Left forelimb (tissue), 1 donor: ENCODE data around the gene KAZN.

Experiments used
- DNase-seq: peaks from one replicate; pipeline ENCODE4 v3.0.0-alpha.2; 2018; ENCODE audit warnings: low spot score

Gene KAZN

DNA sequence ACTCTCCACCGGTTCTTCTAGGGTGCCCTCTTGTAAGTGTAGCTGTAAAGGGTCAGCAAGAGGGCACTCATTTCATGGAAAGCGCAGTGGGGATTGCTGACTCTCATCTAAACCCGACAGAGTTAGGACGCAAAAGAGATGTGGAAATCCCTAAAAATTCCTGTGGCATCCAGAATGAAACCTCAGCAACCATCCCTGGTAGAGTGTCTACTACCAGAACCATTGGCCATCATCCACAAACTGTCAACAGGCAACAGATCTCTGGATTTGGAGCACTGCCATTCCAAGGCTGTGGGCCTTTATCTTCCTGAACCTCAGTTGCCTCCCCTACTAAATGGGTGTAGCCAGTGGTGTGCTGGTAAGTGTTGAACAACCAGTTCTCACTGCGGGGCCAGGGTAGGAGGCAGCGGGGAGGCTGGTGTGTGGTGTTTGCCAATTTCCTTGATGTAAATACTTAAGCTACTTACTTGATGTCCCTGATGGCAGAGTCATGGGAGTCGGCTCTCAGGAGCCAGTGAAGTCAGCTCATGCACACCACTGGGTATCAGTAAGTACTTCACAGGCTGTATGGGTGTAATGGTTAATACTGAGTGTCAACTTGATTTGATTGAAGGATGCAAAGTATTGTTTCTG is 195.8 kb downstream of the KAZN start:
- no peak for DNase-seq

DNA sequence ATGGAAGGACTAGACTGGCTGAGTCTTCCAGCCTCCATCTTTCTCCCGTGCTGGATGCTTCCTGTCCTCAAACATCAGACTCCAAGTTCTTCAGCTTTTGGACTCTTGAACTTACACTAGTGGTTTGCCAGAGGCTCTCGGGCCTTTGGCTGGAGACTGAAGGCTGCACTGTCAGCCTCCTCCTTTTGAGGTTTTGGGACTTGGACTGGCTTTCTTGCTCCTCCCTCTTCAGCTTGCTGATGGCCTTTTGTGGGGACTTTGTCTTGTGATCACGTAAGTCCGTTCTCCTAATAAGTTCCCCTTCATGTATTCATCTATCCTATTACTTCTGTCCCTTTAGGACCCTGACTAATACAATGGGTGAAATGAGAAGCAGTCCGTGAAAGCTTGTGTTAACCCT is 196.4 kb downstream of the KAZN start:
- DNase-seq: no peak

DNA sequence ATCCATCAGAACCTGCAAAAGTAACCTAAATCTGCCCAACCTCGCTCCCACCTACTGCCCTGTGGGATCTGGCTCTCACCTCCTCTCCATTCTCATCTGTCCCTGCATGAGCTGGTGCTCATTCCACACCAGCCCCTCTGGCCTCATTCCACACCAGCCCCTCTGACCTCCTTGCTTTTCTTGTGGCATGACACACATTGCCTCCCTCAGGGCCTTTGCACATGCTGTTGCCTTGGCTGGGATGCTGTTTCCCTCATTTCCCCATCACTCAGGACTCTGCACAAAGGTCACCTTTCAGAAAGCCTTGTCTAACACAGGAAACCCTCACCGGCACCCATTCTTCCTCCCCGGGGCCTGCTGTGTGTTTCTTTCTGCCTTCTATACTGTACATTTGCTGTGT is 197.1 kb downstream of the KAZN start:
- DNase-seq: no peak

DNA sequence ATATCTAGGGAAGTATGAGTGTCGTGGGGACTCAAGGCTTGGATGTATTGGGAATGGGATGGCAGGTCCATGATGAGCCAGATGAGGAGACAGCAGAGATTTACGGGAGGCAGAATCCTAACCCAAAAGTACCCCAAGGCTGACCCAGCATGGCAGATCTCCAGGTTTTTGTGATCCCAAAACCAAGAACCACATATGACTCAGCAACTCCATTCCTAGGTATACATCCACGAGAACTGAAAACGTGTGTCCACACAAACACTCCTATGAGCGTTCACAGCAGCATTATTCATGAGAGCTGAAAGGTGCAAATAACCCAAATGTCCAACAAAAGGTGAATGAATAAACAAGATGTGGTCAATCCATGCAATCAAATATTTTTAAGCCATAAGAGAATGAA is 201.5 kb downstream of the KAZN start:
- no peak for DNase-seq

- DNase-seq: no peak
Observed at GRCh38 chr1:14800500-14801076, 202.1 kb downstream of the KAZN start.

DNA sequence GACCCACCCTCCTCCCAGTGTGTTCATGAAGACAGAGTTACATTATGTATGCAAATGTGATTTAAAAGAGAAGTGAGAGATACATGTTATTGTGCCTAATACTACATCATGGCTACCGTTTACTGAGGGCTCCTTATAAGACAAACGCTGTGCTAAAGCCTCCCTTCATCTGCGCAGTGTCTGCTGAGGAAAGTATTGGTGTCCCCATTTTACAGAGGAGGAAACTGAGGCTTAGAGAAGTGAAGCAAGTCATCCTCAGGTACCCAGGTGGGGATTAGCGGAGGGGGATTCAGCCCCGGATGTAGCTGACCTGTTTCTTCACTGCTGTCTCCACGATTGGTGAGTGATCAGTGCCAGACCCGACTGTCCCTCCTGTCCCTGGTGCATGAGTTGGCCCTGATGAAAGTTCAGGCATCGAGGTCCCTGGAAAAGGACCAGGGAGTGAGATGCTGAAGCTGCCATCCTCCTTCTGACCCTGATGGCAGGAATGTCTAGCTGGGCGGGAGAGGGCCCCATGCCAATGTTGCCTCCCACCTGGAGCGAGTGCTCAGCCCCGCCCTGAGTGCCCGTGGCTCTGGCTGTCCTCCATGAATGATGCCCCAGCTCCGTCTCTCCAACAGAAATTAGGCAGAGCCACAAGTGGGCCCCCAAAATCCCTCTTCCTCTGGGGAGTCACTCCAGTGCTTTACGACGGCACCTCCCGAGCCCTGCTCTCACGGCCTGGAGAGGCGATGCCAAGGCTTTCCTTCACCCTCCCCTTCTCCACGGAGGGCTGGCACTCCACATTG is 204.7 kb downstream of the KAZN start:
- no peak for DNase-seq

DNA sequence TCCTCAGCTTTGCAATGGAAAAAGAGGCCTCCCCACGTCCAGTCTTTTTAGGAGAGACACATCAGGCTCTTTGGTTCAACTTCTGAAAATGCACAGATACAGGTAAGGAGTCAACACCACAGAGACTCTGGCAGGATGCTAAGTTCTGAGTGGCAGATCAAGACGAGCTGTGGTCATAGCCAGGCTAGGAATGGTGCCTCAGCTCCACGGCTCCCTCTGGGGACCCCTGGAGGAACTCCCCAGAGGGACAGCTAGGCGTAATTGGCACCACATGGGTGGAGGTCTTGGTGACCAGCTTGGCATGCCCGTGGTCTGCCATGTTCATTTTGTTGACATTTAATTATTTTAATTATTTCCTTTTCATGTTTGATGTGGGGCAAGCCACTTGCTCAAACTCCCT is 206.1 kb downstream of the KAZN start:
- DNase-seq: no peak

DNA sequence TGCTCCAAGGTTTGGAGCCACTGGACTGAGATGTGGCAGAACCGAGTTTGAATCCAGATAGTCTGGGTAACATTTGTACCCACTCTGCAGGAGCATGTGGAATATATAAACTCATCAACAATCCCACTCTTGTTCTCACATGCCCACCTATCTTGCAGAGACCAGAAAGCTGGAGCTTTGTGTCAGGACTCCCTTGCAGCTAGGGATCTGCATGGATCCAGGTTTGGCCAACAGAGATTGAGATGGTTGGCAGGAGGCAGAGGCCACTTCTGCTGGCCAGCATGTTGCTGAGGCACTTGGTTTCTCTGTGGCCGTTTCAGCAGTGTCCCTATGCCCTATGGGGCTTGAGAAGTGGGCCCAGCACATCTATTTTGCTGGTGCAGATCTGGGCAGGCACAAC is 208.3 kb downstream of the KAZN start:
- no peak for DNase-seq

DNA sequence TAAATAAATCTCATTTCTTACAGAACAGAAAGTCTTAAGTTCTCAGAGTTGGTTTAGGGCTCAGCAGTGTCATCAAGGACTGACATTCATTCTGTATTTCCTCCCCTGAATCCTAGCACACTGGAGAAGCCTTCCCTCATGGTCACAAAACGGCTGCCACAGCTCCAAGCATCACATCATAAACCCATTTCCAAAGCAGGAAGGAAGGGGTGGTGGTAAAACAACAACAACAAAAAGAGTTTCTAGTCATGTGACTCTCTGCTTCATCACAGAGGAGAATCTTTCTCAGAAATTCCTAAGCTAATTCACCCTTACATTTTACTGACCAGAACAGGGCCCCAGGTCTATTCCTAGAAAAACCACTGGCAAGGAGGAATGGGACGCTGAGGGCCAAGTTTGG is 210.3 kb downstream of the KAZN start:
- DNase-seq: no peak

DNA sequence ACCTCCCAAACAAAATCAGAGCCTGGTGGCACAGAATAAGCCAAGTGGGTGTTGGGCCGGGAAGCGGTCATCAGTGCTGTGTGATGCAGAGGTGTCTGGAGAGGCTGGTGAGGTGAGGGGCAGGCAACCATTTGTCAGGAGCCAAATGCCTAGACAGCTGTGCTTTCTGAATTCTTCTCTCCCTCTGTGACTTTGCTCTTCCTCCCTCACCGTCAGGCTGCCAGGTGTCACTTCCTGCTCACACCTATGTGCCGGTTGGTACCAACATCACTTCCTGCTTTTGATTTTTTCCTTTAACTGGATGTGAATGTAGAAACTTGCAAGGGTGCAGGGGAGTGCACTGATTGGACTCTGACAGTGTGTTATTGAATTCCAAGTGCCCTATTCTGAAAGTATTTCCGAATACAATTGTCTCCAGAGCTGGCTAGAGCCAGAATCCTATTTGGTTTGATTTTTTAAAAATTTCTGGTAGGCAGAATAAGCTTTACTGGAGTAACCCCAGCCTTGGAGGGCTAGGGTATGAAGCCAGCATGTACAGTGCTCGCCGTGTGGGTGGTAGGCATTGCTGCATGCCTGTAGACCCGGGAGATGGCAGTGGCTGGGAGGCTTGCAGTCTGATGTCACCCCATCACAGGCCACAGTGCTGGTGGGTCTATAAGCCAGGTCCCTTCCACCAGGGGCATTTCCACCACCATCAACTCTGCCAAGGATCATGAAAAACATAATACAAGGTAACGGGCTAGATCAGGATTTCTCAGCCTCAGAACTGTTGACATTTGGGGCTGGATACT is 210.9 kb downstream of the KAZN start:
- DNase-seq: no peak

DNA sequence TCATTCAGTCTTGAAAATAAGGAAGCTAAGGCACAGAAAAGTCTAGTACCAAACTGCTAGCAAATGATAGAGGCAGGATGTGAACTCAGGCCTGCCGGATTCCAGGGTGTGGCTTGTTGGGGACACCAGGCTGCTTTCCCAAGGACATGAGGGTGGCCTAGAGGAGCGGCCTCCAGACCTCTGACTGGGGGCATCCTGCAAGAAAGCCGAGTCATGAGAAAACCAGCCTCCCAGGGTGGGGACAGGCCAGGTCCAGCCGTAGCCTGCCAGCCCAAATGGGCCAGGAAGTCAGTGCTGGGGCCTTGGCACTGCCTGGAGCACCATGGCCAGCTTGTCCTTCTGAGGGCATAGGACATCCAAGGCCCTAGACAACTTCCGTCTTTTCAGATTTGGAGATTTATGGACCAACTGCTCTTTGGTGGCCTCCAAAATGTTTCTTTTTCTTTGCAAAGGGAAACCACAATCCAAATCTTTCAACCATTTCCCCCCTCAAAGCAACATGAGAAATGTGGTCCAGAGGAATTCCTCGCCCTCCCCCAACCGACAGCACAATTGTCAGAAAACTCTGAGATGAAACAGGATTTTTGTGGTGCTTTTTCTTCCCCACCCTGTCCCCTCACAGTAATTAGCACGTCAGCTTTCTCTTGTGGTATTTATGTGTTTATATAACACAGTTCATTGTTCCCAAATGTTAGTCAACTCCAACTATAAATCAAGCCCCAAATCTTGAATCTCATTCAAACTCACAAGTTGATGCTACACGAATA is 212.3 kb downstream of the KAZN start:
- no peak for DNase-seq

- no peak for DNase-seq
Observed at GRCh38 chr1:14811573-14811972, 213.1 kb downstream of the KAZN start.

GRCh38 chr1:14812189-14812588 is 213.7 kb downstream of the KAZN start:
- no peak for DNase-seq

DNA sequence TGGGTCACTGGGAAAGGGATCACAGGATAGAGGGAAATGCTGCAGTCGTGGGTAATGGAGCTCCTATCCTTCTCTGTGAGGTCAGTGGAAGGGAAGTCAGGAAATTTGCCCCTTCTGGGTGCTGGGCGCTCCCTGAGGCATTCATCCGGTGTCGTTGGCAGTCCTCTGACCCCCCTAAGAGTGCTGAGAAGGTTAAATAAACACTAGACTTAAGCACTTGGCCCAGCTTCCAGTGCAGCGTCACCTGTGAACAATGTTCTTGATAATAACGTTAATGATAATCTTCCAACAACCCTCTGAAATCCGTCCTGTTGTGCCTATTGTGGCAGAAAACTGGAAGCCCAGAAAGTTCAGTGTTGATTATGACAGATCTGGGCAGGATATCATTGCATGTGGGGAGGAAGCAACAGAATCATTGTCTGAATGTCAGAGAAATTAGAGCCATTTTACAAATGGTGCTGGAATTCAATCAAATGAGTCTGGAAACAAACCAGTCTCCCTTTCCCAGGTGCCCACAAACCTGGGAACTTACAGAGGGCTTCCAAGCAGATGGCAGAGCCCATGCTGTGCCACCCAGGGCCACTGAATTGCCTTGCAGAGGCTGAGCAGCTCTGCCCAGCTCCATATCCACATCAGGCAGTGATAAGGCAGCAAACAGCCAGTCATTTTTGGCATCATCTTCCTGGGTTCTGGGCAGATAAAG is 216.8 kb downstream of the KAZN start:
- no peak for DNase-seq

GRCh38 chr1:14817223-14818170 is 219.0 kb downstream of the KAZN start:
- DNase-seq: no peak

DNA sequence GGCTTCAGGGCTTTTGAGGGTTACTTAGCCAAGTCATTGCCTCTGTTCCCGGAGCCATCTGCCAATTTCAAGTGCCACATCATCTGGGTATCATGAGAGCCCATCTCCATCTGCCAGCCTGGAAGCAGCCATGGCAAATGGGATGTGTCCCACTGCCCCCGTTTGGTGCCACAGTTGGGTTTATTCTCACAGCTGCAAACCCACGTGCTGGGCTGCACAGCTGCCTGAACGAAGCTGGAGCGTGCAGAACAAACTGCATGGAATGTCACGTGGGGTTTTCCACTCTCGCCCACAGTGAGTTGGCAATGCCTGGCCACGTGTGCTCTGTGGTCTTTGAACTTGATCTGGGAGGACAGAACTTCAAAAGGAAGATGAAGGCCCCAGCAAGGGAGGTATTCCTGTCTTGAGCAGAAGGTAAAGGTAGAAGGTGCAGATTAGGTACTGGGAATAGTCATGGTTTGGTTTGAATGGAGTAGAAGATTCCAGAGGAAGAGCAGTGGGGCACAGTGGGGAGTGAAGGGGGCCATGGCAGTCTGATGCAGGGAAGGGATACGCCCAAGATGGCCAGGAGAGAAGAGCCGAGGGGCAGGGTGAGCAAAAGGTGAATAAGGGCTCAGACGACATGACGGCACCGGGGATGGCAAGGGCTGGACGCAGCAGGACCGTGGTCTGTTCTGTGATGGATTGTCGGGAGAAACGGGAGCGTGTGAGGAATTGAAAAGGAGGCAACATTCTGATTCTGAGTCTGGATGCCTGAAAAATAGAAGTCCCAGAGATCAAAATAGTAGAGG is 222.0 kb downstream of the KAZN start:
- DNase-seq: no peak

DNA sequence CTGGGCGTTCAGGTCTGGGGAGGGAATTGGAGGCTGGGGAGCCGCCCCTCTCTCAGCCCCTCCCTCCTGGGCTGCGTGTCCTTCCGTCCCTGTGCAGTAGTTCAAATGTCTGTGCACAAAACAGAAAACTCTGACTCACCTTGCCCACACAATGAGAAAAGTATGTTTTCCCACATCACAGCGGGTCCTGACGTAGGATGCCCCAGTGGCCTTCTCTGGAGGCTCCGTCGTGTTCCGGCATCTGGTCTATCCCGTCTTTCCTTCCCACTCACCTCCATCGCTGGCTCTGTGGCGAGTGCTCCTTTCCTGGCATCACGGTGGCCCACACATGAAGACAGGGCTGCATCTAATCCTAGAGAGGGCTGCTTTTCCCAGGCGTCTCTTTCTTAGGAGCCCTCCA is 224.0 kb downstream of the KAZN start:
- DNase-seq: no peak

GRCh38 chr1:14822996-14823395 is 224.5 kb downstream of the KAZN start:
- no peak for DNase-seq

GRCh38 chr1:14824314-14824915 is 225.9 kb downstream of the KAZN start:
- no peak for DNase-seq
